MM.1S (cell line): ENCODE measurements around the gene TIAM1.
"Not testable (repeated sequence)": the region's sequence is repeated elsewhere in the genome, so short reads cannot be mapped to it uniquely, and the experiment has no call there.

Source experiments
- DNase-seq: peaks from one replicate; pipeline ENCODE4 v3.0.0-alpha.2; 2015
- H2AFZ ChIP-seq: fragments of 300-600 bp; sonication (generic); 2 replicates; pipeline ENCODE4 v1.6.0; 2016; ENCODE audit warnings: antibody characterized with exemption, low read length
- H3F3A ChIP-seq: fragments of 300-600 bp; sonication (generic); 2 replicates; pipeline ENCODE4 v1.6.1; 2016; ENCODE audit warnings: mild to moderate bottlenecking, antibody characterized with exemption, low read length, moderate library complexity, mixed read lengths; ENCODE audit not compliant: insufficient read depth
- H3K27ac ChIP-seq: fragments of 300-600 bp; sonication (generic); 2 replicates; pipeline ENCODE4 v1.5.1; 2016; ENCODE audit warnings: mild to moderate bottlenecking, low read length
- H3K27me3 ChIP-seq: fragments of 300-600 bp; sonication (generic); replicated peaks from 2 replicates; pipeline ENCODE4 v1.6.0; 2016; ENCODE audit warnings: low read length; ENCODE audit not compliant: insufficient read depth
- H3K36me3 ChIP-seq: fragments of 300-600 bp; sonication (generic); replicated peaks from 2 replicates; pipeline ENCODE4 v1.6.1; 2016; ENCODE audit warnings: mild to moderate bottlenecking, low read length, mixed read lengths; ENCODE audit not compliant: insufficient read depth
- H3K4me1 ChIP-seq: fragments of 300-600 bp; sonication (generic); 2 replicates; pipeline ENCODE4 v1.6.1; 2016; ENCODE audit warnings: low read length, mixed read lengths
- H3K4me2 ChIP-seq: fragments of 300-600 bp; sonication (generic); 2 replicates; pipeline ENCODE4 v1.6.0; 2016; ENCODE audit warnings: low read depth, low read length
- H3K4me3 ChIP-seq: fragments of 300-600 bp; sonication (generic); 2 replicates; pipeline ENCODE4 v1.5.1; 2016; ENCODE audit warnings: low read length, mixed read lengths
- H3K79me2 ChIP-seq: fragments of 300-600 bp; sonication (generic); 2 replicates; pipeline ENCODE4 v1.6.1; 2016; ENCODE audit warnings: mixed run types, low read length, mixed read lengths
- H3K9ac ChIP-seq: fragments of 300-600 bp; sonication (generic); 2 replicates; pipeline ENCODE4 v1.6.1; 2016; ENCODE audit warnings: low read length, mixed read lengths
- H3K9me2 ChIP-seq: fragments of 300-600 bp; sonication (generic); replicated peaks from 2 replicates; pipeline ENCODE4 v1.6.1; 2016; ENCODE audit warnings: mild to moderate bottlenecking, low read length, mixed read lengths; ENCODE audit not compliant: insufficient read depth
- H3K9me3 ChIP-seq: fragments of 300-600 bp; sonication (generic); replicated peaks from 2 replicates; pipeline ENCODE4 v1.6.1; 2016; ENCODE audit warnings: mild to moderate bottlenecking, low read length, mixed read lengths; ENCODE audit not compliant: insufficient read depth
- H4K20me1 ChIP-seq: fragments of 300-600 bp; sonication (generic); 2 replicates; pipeline ENCODE4 v1.6.1; 2016; ENCODE audit warnings: mild to moderate bottlenecking, low read length, moderate library complexity, mixed read lengths; ENCODE audit not compliant: insufficient read depth
- CTCF ChIP-seq: fragments of 300-600 bp; sonication (generic); IDR thresholded peaks from 2 replicates; pipeline ENCODE4 v1.5.1; 2016; ENCODE audit warnings: antibody characterized with exemption, low read length, mixed read lengths
- EZH2 ChIP-seq: fragments of 300-600 bp; sonication (generic); optimal IDR thresholded peaks from 2 replicates; pipeline ENCODE3; 2017; ENCODE audit warnings: low read depth, mild to moderate bottlenecking, antibody characterized with exemption, low read length, mixed read lengths
- EZH2phosphoT487 ChIP-seq: fragments of 300-600 bp; sonication (generic); IDR thresholded peaks from 2 replicates; pipeline ENCODE4 v1.6.1; 2018; ENCODE audit warnings: antibody characterized with exemption, low read length

Gene TIAM1

GRCh38 chr21:31233711-31234110 lies 110.3 kb downstream of the TIAM1 start:
- H2AFZ ChIP-seq: no peak overlapping the region
- H4K20me1 ChIP-seq: no peaks in the 10 kb centered on the region
- TF ChIP-seq CTCF (no peak), EZH2phosphoT487 (no peak), EZH2 (no peak)
- no peak overlapping the region for H3K4me2 ChIP-seq
- no peaks in the 10 kb centered on the region for H3K36me3 ChIP-seq
- H3K79me2 ChIP-seq: no peaks in the 10 kb centered on the region
- no peaks in the 10 kb centered on the region for H3K9me2 ChIP-seq
- no peaks in the 10 kb centered on the region for H3K27me3 ChIP-seq
- no peak overlapping the region for H3K9ac ChIP-seq
- no peak overlapping the region for H3K4me3 ChIP-seq
- H3F3A ChIP-seq: no peaks in the 10 kb centered on the region
- H3K9me3 ChIP-seq: no peaks in the 10 kb centered on the region
- H3K4me1 ChIP-seq: no peaks in the 10 kb centered on the region
- DNase-seq: no peak
- H3K27ac ChIP-seq: no peak overlapping the region

- Histone ChIP-seq H3K4me1 (no peaks in the 10 kb centered on the region), H3K27ac (no peak overlapping the region), H4K20me1 (no peaks in the 10 kb centered on the region), H3K27me3 (no peaks in the 10 kb centered on the region), H3K4me2 (no peak overlapping the region), H3K9ac (no peak overlapping the region), H3K9me3 (no peaks in the 10 kb centered on the region), H3K79me2 (no peaks in the 10 kb centered on the region), H3K9me2 (no peaks in the 10 kb centered on the region), H3K4me3 (no peak overlapping the region), H3K36me3 (no peaks in the 10 kb centered on the region), H2AFZ (no peak overlapping the region), H3F3A (no peaks in the 10 kb centered on the region)
- no peak for TF ChIP-seq CTCF
- no peak for TF ChIP-seq EZH2phosphoT487
- no peak for TF ChIP-seq EZH2
- DNase-seq: no peak
Observed at GRCh38 chr21:31232344-31232743, 111.7 kb downstream of the TIAM1 start.

- Histone ChIP-seq H2AFZ (no peak overlapping the region), H4K20me1 (no peaks in the 10 kb centered on the region), H3K4me1 (no peaks in the 10 kb centered on the region)
Observed at GRCh38 chr21:31230937-31231336, 113.1 kb downstream of the TIAM1 start.

GRCh38 chr21:31228723-31229122 lies 115.3 kb downstream of the TIAM1 start:
- not testable (repeated sequence) for H3K4me2 ChIP-seq, H3K36me3 ChIP-seq, H3K4me1 ChIP-seq

More at GRCh38 chr21:31230937-31231336, 113.1 kb downstream of the TIAM1 start:
- H3K27ac ChIP-seq: no peak overlapping the region
- no peaks in the 10 kb centered on the region for H3K27me3 ChIP-seq
- H3K9ac ChIP-seq: no peak overlapping the region
- no peaks in the 10 kb centered on the region for H3F3A ChIP-seq
- H3K79me2 ChIP-seq: no peaks in the 10 kb centered on the region
- no peak overlapping the region for H3K4me3 ChIP-seq
- no peak for DNase-seq
- no peaks in the 10 kb centered on the region for H3K36me3 ChIP-seq
- H3K9me2 ChIP-seq: no peaks in the 10 kb centered on the region
- TF ChIP-seq CTCF (no peak), EZH2 (no peak), EZH2phosphoT487 (no peak)
- H3K4me2 ChIP-seq: no peak overlapping the region
- no peaks in the 10 kb centered on the region for H3K9me3 ChIP-seq

More at GRCh38 chr21:31228723-31229122, 115.3 kb downstream of the TIAM1 start:
- H3K79me2 ChIP-seq, DNase-seq, H3K9me2 ChIP-seq, H3K9ac ChIP-seq, H2AFZ ChIP-seq, H3K27me3 ChIP-seq, H3K4me3 ChIP-seq, H3K27ac ChIP-seq, H3F3A ChIP-seq, H4K20me1 ChIP-seq, H3K9me3 ChIP-seq: not testable (repeated sequence)
